GM12873 (cell line): ENCODE data around the gene FEZF2.

Experiments
- TF ChIP-seq, protein P1 (sequence below): IDR thresholded peaks from 2 replicates; pipeline ENCODE4 v1.5.1; 2012; ENCODE audit warnings: low read depth, mild to moderate bottlenecking, moderate library complexity, low read length, control low read depth; ENCODE audit not compliant: insufficient read depth; ENCODE audit errors: missing control alignments

FEZF2 gene

DNA sequence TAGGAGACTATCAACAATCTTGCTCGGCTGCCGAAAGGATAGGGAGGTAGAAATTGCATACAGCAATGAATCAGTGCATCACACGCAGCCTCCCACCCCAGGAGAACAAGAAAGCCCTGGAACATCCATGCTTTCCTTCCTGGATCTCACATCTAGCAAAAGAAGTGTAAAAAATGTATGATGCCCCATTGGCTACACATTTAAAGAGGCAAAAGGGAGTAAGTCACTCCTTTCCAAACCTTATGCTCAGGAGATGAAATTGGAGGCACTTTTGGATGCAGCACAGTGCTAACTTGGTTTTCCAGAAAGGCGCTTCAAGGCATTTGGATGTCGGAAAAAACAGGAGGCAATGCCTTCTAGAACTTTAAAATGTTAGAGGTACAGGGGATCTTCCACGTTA, 32.2 kb upstream of the FEZF2 start:
- TF ChIP-seq, protein P1, sequence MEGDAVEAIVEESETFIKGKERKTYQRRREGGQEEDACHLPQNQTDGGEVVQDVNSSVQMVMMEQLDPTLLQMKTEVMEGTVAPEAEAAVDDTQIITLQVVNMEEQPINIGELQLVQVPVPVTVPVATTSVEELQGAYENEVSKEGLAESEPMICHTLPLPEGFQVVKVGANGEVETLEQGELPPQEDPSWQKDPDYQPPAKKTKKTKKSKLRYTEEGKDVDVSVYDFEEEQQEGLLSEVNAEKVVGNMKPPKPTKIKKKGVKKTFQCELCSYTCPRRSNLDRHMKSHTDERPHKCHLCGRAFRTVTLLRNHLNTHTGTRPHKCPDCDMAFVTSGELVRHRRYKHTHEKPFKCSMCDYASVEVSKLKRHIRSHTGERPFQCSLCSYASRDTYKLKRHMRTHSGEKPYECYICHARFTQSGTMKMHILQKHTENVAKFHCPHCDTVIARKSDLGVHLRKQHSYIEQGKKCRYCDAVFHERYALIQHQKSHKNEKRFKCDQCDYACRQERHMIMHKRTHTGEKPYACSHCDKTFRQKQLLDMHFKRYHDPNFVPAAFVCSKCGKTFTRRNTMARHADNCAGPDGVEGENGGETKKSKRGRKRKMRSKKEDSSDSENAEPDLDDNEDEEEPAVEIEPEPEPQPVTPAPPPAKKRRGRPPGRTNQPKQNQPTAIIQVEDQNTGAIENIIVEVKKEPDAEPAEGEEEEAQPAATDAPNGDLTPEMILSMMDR, result no peak

DNA sequence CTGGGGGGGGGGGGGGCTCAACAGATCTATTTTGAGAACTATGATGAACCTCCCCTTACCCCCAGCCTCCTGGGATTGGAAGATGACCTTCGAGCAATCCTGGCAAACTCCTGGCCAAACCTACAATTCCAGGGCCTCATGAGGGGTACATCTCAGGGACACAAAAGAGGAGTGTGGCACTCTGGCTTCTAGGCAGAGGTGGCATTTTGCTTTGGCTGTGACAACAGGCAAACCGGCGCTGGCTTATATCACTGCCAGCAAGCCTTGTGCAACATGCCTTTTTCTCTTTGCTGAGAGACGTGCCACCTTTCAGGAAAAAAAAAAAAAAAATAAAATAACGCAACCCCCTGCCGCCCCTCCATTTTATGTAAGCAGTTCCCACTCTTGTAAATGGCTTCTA, 31.8 kb upstream of the FEZF2 start:
- TF ChIP-seq, protein P1, result no peak

DNA sequence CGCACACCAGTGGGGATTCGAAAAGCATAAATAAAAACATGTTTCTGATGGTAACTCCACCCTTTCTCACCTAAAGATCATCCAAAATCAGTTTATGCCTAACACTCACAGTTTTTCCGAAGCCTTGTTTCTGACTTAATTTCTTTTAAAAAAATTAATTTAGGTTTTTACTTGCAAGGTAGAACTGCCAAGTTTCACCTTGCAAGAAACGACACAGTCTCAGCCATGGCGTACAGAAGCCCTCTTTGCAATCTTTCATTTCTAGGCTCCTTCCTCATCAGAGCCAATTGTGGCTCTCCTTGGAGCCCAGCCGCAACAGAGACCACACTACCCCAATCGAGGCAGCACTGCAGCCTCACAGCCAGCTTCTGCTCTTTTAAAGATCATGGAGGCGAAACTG, 31.0 kb upstream of the FEZF2 start:
- TF ChIP-seq, protein P1, result no peak

DNA sequence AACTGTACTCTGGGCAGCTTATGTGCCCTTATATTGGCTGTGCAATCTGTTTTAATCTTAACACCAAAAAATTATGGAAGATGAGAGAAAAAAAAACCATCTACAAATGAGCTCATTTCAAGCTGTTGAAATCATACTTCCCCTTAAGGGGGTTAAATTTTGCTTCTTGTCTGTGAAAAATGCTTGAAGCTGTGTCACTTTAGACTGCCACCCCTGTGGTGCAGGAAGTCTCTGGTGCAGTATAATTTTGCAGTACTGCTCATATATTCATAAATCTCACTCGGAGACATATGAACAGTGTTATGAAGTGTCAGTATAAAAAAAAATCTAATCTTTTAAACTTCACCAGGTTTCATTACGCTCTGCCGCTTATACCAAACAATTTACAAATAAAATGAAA, 30.4 kb upstream of the FEZF2 start:
- TF ChIP-seq, protein P1, result no peak

DNA sequence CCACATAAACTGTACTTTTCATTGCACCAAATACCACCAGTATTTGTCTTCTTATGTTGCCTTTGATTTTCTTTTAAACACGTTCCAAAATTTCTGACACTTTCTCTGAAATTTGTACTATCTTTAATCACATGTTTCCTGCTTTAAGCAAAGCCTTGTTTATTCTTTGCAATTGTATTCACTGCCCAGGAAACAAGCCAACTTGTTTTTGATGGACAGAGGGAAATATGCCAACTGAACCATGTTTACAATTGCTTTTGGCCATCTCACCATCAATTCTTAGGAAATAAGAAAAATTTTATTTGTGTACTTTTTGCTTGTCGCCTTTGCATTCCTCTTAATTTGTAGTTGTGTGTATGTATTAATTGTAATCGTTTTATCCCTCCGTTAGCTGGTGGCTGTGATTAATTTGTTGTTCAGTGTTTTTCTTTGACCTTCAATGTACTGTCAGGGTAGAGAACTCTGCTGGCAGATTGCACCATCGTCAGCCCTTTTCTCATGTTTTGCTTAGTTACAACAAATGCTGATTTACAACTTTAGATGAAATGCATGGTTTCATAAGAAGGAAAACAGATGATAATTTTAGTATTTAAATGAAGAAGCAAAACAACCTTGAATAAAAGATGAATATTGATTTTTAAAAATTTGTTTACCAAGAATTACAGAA, 19.4 kb upstream of the FEZF2 start:
- TF ChIP-seq, protein P1, result no peak

DNA sequence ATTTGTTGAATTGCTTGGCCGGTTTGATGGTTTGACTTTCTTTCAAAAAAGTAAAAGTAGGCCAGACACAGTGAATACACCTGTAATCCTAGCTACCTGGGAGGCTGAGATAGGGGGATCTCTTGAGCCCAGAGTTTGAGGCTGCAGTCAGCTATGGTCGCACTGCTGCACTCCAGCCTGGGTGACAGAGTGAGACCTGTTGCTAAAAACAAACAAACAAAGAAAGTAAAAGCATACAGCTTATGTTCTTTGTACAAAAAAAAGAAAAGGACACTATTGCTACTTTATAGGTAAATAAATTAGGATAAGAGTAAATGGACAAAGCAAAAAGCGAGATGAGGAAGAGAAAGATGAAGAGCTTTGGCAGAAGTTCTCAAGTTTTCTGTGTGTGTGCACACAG, 13.9 kb upstream of the FEZF2 start:
- TF ChIP-seq, protein P1, result no peak

DNA sequence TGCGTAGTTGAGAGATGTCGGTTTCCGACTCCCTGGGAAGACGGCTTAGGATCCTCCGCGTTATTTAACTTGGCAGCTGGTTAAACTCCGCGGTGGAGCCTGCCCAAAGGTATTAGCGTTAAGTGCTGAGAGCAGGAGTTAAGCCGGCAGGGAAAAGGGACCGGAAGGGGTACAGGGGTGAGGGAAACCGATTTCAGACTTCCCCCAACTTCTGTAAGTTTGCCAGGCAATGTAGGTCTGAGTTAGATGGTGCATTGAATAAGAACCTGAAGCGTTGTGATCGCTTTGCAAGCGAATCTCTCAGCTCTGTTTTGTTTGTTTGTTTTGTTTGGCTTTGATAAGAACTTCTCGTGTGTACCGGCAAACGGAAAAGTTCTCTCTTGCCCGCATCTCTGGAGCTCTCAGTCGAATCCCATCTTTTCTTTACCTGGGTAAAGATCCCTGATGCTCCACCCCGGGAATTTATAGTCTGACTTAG, 6.0 kb upstream of the FEZF2 start:
- TF ChIP-seq, protein P1, result no peak
